GM18951 (cell line): ENCODE measurements around the gene C2CD4B.

Experiments
- POLR2A ChIP-seq: IDR thresholded peaks from 4 replicates; pipeline ENCODE4 v1.6.1; 2011; ENCODE audit warnings: mild to moderate bottlenecking; ENCODE audit not compliant: insufficient read length, insufficient read depth; ENCODE audit errors: extremely low read depth
- in situ Hi-C: fragments of 300-500 bp; cut with MboI; formaldehyde crosslinking; loops from one replicate; pipeline ENCODE4 v1.12.0; 2022; ENCODE audit warnings: low sequenced_read_pairs, mixed read lengths, inconsistent platforms; ENCODE audit not compliant: unreplicated experiment

The C2CD4B gene

DNA sequence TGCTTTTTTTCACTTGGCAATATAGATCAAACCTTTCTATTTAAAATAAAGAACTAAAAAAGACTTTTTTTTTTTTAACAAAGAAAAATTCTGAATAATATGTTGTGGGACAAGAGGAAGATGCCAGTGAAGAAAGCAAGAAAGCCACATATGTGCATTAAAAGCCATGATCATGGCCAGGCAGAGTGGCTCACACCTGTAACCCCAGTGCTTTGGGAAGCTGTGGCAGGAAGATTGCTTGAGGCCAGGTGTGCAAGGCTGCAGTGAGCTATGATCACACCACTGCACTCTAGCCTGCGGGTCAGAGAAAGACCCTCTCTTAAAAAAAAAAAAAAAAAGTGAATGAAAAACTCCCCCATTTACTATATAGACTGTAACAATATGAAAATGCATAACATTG, 23.9 kb downstream of the C2CD4B start:
- no peak for TF ChIP-seq POLR2A
- in situ Hi-C loops, result no loop called here

DNA sequence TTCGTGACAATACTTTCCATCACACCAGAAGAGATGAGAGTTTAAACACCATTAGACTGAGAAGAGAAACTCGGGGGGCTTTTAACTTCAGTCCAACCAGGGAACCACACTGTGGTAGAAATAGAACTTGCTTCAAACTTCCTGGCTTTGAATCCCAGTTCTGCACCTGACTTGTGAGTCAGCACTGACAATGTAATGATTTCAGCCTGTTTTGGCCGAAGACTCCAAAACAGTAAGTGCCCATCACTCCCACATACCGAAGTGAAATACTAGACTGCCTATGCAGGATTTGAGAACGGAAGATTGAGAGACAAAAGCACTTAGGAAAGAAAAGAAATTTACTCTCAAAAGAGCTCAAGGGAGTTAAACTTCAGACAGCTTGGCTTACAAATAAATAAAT, 27.0 kb downstream of the C2CD4B start:
- in situ Hi-C loops, result no loop called here
- no peak for TF ChIP-seq POLR2A

DNA sequence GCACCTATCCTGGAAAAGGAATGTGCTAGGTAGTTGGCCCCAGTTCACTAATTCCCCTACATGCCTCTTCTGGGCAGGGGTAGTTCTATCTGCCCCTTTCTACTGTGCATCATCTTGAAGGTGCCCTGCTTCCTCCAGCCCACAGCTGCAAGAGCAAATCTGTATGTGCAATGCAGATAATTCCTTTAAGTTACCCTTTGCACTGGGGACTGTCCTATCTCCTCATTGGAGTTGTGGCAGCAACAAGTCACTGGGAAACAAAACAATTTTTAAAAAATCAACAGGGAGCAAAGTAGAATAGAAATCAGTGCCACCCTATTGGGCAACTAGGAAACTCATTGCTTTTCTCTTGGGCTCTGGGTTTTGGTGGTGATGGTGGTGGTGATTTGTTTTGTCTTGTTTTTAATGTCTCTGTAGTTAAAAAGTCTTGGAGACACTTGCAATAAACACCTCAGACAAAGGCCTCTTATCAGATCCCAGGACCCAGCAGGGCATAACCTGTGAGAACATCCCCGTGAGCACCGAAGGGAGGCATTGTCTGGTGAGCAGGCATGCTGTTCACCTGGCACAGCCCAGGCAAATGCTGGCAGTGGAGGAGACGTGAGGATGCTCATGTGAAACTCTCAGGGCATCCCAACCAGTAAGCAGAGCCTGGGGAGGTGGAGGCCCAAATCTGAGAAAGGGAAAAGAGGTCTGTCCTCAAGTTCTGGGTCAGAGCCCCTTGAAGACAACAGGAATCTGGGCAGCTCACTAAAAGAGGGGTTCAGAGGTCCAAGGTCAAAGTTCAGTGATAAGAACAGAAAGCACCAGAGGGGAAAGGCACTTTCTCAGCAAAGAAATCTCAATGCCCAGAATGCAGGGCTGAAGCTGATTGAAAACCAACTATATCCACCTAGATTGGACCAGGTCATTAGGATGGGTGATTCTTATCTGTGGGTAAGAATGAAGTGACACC, 27.9 kb downstream of the C2CD4B start:
- TF ChIP-seq POLR2A, result no peak
- in situ Hi-C loops, result no loop called here

DNA sequence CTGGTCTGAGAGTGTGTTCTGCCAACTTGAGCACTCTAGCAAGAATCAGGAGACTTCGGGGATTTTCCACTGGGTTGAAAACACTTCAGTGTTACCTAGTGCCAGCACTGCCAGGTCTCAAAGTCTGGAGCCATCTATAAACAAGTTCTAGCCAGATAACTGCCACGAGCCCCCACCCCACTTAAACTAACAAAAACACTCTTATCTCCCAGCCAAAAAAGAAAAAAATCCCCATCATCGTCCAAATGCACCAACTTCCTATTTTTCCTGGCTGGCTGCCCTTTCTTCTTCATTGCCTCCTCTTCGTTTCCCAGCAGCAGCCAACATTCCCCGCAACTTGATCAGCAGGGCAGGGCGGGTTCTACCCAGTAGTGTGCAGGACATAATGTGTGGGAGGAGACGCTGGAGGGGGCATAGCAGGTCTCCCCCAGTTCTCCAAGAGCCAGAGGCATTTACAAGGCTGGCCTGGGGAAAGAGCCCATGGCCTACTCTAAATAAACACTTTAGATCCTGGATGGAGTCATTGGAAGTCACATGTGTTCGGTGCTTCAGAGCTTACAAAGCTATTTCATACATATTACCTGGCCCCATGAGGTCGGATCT, 29.5 kb downstream of the C2CD4B start:
- in situ Hi-C loops, result no loop called here
- no peak for TF ChIP-seq POLR2A

DNA sequence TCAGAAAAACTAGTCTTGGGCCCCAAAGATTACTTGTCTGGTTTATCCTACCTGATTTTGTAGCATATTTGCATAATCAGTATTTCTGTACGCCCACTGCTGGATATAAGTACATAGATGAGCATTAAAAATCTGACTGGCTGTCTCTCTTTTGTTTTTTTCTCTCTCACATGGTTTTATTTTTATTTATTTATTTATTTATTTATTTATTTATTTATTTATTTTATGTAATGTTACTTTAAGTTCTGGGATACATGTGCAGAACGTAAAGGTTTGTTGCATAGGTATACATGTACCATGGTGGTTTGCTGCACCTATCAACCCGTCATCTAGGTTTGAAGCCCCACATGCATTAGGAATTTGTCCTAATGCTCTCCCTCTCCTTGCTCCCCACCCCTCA, 31.9 kb downstream of the C2CD4B start:
- in situ Hi-C loops, result no loop called here

DNA sequence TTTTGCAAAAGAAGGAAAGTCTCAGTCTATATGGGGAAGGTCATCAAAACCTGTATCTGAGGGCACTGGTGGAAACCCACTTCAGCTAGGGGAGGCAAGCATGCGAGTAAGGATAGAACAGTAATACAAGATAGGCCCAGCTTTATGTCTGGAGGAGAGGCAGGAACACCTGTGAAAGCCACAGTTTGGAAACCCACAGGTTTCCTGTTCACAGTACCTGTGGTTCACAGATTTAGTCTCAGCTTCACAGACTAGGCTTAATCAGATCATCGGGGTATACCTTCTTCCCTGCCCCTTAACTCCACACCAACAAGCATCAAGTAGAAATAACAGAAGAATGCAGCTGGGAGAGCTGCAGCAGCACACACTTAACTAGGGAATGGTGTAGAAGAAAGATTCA, 36.2 kb downstream of the C2CD4B start:
- in situ Hi-C loops, result no loop called here

More for the DNA sequence above, 31.9 kb downstream of the C2CD4B start:
- no peak for TF ChIP-seq POLR2A

DNA sequence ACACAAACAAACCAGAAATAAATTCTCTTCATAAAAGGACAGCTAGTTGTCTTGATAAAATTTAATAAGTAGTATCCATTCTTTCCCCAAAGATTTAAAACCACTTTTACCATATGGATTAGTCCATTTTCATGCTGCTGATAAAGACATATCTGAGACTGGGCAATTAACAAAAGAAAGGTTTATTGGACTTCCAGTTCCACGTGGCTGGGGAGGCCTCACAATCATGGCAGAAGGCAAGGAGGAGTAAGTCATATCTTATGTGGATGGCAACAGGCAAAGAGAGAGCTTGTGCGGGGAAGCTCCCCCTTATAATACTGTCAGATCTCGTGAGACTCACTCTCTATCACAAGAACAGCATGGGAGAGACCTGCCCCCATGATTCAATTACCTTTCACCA, 38.7 kb downstream of the C2CD4B start:
- in situ Hi-C loops, result no loop called here
- TF ChIP-seq POLR2A, result no peak

More for the DNA sequence above, 36.2 kb downstream of the C2CD4B start:
- TF ChIP-seq POLR2A, result no peak

DNA sequence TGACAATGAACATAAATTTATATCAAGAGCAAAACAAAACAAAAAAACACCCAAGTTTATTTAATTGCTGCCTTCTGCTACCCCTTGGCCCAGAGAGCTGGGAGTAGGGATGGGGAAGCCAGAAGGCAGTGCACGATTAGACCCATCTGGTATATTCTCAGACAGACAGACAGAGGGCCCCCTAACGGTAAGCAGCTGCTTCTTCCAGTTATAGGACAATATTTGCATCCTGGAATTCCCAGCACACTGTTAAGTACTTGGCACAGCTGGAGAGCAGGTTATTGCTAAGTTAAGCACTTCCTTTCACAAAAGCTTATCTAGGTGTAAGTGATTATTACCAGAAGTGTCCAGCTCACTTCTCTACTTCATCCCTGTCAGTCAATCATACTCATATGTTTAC, 39.3 kb downstream of the C2CD4B start:
- TF ChIP-seq POLR2A, result no peak
- in situ Hi-C loops, result no loop called here

DNA sequence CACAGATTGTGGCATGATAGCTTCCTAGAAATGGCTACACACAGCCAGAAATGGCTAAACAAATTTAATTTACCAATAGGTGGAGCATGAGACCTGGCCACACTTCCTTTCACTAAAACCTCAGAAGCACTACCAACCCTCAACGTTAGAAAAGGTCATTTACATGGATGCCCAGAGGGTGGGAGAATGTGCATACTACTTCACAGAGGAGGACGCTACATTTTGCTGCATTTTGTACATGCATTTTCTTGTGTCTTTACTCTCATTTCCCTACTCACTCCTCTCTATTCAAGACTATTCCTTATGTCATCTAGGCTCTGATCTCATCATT, 40.1 kb downstream of the C2CD4B start:
- in situ Hi-C loops, result no loop called here
- TF ChIP-seq POLR2A, result no peak

DNA sequence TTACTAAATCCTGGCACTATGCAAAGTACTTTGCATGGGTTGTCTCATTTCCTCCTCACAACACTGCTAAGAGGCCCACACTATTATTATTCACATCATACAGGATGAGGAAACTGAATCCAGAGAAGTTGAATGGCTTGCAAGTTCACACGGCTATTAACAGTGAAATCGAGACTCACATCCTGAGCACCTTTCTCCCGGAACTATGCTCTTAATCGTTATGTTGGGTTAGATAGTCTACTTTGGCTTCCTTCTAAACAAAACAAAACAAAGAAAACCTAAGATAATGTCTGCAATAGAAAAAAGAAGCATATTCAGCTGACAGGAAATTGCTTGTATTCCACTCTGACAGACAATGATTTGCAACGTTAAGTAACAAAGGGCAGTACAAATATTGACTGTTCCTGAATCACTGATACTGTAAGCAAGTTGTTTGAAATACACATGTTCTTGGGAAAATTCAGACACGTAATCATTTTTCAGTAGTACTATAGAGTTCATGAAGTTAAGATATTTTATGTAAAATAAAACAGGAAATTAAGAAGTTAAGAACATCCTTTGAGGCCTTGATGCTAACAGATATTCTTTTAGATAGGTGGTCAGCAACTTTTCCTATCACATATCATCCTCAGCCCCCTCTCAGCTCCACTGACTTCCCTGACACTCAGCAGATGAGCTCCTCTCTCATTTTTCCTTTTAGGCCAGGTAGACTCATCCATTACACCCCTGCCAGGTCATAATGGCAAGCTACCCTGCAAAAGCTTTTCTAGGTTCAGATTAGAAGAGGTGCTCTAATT, 40.7 kb downstream of the C2CD4B start:
- no peak for TF ChIP-seq POLR2A
- in situ Hi-C loops, result no loop called here

DNA sequence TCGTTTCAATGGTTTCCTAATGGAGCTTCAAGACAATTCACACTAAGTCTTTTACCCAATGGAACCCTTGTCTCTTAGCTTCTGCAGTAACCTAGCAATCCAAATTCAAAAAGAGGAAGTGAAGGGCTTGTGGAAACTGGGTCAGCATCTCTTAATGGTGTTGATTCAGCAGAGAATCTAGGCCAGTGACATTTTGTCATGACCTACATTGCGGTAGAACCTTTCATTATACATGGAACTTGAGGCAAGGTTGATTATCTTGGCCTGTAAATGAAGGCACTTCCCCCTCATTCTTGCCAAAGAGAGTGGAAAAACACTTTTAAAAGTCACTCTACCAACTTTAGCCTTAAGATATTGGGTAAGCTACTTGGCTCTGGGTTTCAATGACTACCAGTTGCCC, 42.8 kb downstream of the C2CD4B start:
- TF ChIP-seq POLR2A, result no peak
- in situ Hi-C loops, result no loop called here

DNA sequence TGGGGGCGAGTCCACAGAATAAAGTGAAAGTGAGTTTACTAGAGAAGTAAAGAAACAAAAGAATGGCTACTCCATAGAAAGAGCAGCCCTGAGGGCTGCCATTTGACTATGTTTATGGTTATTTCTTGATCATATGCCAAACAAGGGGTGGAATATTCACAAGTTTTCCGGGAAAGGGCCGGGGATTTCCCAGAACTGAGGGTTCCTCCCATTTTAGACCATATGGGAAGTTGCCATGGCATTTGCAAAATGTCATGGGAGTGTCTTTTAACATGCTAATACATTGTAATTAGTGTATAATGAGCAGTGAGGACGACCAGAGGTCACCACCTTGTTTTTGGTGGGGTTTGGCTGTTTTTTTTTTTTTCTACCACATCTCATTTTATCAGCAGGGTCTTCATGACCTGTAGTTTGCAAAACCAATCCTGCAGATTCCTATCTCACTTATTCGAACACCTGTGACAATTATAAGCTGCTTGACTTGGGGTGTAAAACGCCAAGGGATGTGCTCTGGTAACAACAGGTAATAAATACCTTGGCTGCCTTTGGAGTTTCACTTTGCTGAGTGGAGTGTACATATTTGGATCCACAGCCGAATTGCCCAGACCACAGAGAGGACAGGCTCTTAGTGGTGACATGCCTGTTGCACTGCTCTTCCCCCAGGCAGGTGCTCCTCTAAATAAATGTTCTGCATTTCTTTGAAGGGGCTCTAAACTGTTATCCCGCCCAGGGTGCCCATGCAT, 43.6 kb downstream of the C2CD4B start:
- in situ Hi-C loops, result no loop called here
- TF ChIP-seq POLR2A, result no peak

DNA sequence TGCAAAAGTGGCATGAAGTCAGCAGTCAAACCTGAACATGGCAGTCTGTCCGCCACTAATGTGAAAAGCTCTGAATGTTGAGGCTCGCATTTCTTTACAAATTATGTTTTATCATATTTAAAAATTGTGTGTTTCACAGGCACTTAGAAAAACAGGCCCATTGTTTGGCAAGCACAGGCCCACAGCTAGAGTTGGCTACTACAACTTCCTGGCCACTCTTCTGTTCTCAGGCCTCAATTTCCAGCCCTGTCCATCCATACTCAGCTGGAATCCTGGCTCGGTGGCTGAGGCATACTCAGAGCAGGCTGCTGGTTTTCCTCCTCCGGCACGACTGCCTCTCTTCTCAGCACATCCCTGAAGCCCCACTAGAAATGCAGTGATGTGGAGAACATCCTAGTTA, 44.3 kb downstream of the C2CD4B start:
- TF ChIP-seq POLR2A, result no peak

More for the DNA sequence above, 44.3 kb downstream of the C2CD4B start:
- in situ Hi-C loops, result no loop called here
